Sigmoid colon (tissue), 7 donors: ENCODE measurements around the gene MROH2A. TPM values are rescaled to one million over a fixed set of nuclear protein-coding genes. Genes with fewer than 3 reads are reported as not detected.

Experiments used
- DNase-seq: peaks from one replicate; pipeline ENCODE4 v3.0.0-alpha.2; 2019
- H3K27ac ChIP-seq, 4 donors: fragments of 200-600 bp; sonication (generic); one replicate each; pipeline ENCODE4 v1.5.1; 2016 to 2019; ENCODE audit warnings: mild to moderate bottlenecking in 1 of 4
- H3K27me3 ChIP-seq, 3 donors: fragments of 200-600 bp; sonication (generic); one replicate each; pipeline ENCODE4 v1.5.1; 2019; ENCODE audit warnings: mild to moderate bottlenecking in 1 of 3
- H3K36me3 ChIP-seq, 4 donors: fragments of 200-600 bp; sonication (generic); one replicate each; pipeline ENCODE4 v1.5.1; 2016 to 2019
- H3K4me1 ChIP-seq, 4 donors: fragments of 200-600 bp; sonication (generic); one replicate each; pipeline ENCODE4 v1.5.1; 2017 to 2019
- H3K4me3 ChIP-seq, 4 donors: fragments of 200-600 bp; sonication (generic); one replicate each; pipeline ENCODE4 v1.5.1; 2017 to 2019; ENCODE audit warnings: mild to moderate bottlenecking in 2 of 4, moderate library complexity in 1 of 4
- H3K9me3 ChIP-seq, 4 donors: fragments of 200-600 bp in 3 of 4; sonication (generic) in 3 of 4; one replicate each; pipeline versions ENCODE4 v1.5.1 to v1.6.1; 2013 to 2019
- CTCF ChIP-seq, 4 experiments: fragments of 450-650 bp in 3 of 4; fragments of 200-600 bp in 1 of 4; IDR thresholded peaks; one replicate each; pipeline ENCODE4 v1.5.1; 2016 to 2019; ENCODE audit warnings: antibody characterized with exemption in 4 of 4, mild to moderate bottlenecking in 3 of 4, moderate library complexity in 2 of 4
- EP300 ChIP-seq, 4 donors: sonication (generic); formaldehyde crosslinking; IDR thresholded peaks; one replicate each; pipeline ENCODE4 v1.6.1; 2017; ENCODE audit warnings: antibody characterized with exemption in 4 of 4
- POLR2A ChIP-seq, 2 donors: fragments of 450-650 bp; IDR thresholded peaks; one replicate each; pipeline ENCODE4 v1.6.1; 2016; ENCODE audit warnings: antibody characterized with exemption in 2 of 2, mild to moderate bottlenecking in 2 of 2, moderate library complexity in 2 of 2
- POLR2AphosphoS5 ChIP-seq, 4 donors: sonication (generic); formaldehyde crosslinking; IDR thresholded peaks; one replicate each; pipeline ENCODE4 v1.6.1; 2017; ENCODE audit warnings: antibody characterized with exemption in 4 of 4
- WGBS, 2 donors: extraction: QIAGEN DNeasy Blood & Tissue Kit; methylation state at CpG; one replicate each; pipeline ENCODE4 v1.1.7; 2013; 5-methylcytosine and 5-hydroxymethylcytosine counted together
- intact Hi-C: fragments of 100-400 bp; cut with DNase I; formaldehyde crosslinking; loops from one replicate; pipeline ENCODE4 v1.15.1; 2023
- polyA plus RNA-seq, 3 donors: library from polyadenylated mRNA; stranded (reverse); fragments of 200-250 nt; gene quantifications; one replicate each; pipeline ENCODE4 v1.2.3, GENCODE V29; 2013
- total RNA-seq, 4 donors: library from RNA; depleted of rRNA; stranded (reverse); fragments of >200 nt; gene quantifications; one replicate each; pipeline ENCODE4 v1.1.0, GENCODE V29; 2016
- donor health status: healthy with polysubstance abuse.
- donor health status: Bipolar disorder and iron deficiency.
- donor health status: healthy.

Gene MROH2A
- total and polyA plus RNA-seq, 7 donors: 0.06 TPM; not detected in 6

GRCh38 chr2:233851169-233851568 lies 73.0 kb downstream of the MROH2A start:
- H3K4me1 ChIP-seq: peaks cover 0 to 15% (median 10%) of the 10 kb centered on the region in 4 donors
- peaks cover 0 to 18% (median 0%) of the 10 kb centered on the region in 3 donors for H3K27me3 ChIP-seq
- H3K4me3 ChIP-seq: no peak overlapping the region
- TF ChIP-seq POLR2AphosphoS5 (IDR thresholded peaks at IDR 0.05) (no peak), CTCF (IDR thresholded peaks at IDR 0.05) (no peak)
- WGBS, 2 donors: 94 to 96% methylated on average over 6 of the region's 6 CpGs
- intact Hi-C loops: no loop called here
- H3K9me3 ChIP-seq: no peaks in the 10 kb centered on the region
- no peak overlapping the region for H3K27ac ChIP-seq
- no peak for DNase-seq
- no peaks in the 10 kb centered on the region for H3K36me3 ChIP-seq

- Histone ChIP-seq H3K4me1 (peaks cover 0 to 15% (median 10%) of the 10 kb centered on the region in 4 donors), H3K9me3 (no peaks in the 10 kb centered on the region), H3K36me3 (no peaks in the 10 kb centered on the region), H3K4me3 (no peak overlapping the region), H3K27ac (no peak overlapping the region), H3K27me3 (peaks cover 0 to 18% (median 0%) of the 10 kb centered on the region in 3 donors)
- WGBS, 2 donors: 85% methylated on average over 3 of the region's 3 CpGs
- DNase-seq: no peak
- intact Hi-C loops: no loop called here
- TF ChIP-seq EP300 (IDR thresholded peaks at IDR 0.05) (no peak), CTCF (IDR thresholded peaks at IDR 0.05) (no peak), POLR2A (IDR thresholded peaks at IDR 0.05) (no peak)
These were observed 73.9 kb downstream of the MROH2A start for GRCh38 chr2:233852056-233852455.

GRCh38 chr2:233853353-233853752 lies 75.2 kb downstream of the MROH2A start:
- intact Hi-C loops: no loop called here
- Histone ChIP-seq H3K27me3 (peaks cover 0 to 18% (median 0%) of the 10 kb centered on the region in 3 donors), H3K36me3 (no peaks in the 10 kb centered on the region), H3K4me1 (peaks cover 0 to 15% (median 10%) of the 10 kb centered on the region in 4 donors), H3K9me3 (no peaks in the 10 kb centered on the region), H3K4me3 (peak overlapping the region in 1 of 4 donors; percentile 59), H3K27ac (no peak overlapping the region)
- WGBS, 2 donors: 21 to 50% methylated on average over 8 of the region's 8 CpGs
- DNase-seq: no peak
- TF ChIP-seq EP300 (IDR thresholded peaks at IDR 0.05) (no peak), POLR2AphosphoS5 (IDR thresholded peaks at IDR 0.05) (no peak), POLR2A (IDR thresholded peaks at IDR 0.05) (no peak), CTCF (IDR thresholded peaks at IDR 0.05) (no peak)

- intact Hi-C loops: no loop called here
- no peak overlapping the region for H3K27ac ChIP-seq
- DNase-seq: no peak
- TF ChIP-seq CTCF (IDR thresholded peaks at IDR 0.05) (no peak), POLR2AphosphoS5 (IDR thresholded peaks at IDR 0.05) (no peak), POLR2A (IDR thresholded peaks at IDR 0.05) (no peak), EP300 (IDR thresholded peaks at IDR 0.05) (no peak)
- peak overlapping the region; percentile 47 to 60 (median 56) for H3K4me3 ChIP-seq
- WGBS, 2 donors: 0 to 1% methylated on average over 25 of the region's 25 CpGs
- H3K36me3 ChIP-seq: no peaks in the 10 kb centered on the region
- H3K4me1 ChIP-seq: peaks cover 0 to 15% (median 10%) of the 10 kb centered on the region in 4 donors
- peaks cover 0 to 18% (median 0%) of the 10 kb centered on the region in 3 donors for H3K27me3 ChIP-seq
- no peaks in the 10 kb centered on the region for H3K9me3 ChIP-seq
These were observed 75.7 kb downstream of the MROH2A start for GRCh38 chr2:233853883-233854240.
